ENCODE results near the gene PAX9. TPM values are rescaled to one million over a fixed set of nuclear protein-coding genes. Genes with fewer than 3 reads are reported as not detected.

PAX9 gene
- total RNA-seq, 5 donors from 2014 or later (not counting 1 experiment from before 2014, with no cell fraction given) = 0.16 to 0.23 TPM; not detected in 3

DNA sequence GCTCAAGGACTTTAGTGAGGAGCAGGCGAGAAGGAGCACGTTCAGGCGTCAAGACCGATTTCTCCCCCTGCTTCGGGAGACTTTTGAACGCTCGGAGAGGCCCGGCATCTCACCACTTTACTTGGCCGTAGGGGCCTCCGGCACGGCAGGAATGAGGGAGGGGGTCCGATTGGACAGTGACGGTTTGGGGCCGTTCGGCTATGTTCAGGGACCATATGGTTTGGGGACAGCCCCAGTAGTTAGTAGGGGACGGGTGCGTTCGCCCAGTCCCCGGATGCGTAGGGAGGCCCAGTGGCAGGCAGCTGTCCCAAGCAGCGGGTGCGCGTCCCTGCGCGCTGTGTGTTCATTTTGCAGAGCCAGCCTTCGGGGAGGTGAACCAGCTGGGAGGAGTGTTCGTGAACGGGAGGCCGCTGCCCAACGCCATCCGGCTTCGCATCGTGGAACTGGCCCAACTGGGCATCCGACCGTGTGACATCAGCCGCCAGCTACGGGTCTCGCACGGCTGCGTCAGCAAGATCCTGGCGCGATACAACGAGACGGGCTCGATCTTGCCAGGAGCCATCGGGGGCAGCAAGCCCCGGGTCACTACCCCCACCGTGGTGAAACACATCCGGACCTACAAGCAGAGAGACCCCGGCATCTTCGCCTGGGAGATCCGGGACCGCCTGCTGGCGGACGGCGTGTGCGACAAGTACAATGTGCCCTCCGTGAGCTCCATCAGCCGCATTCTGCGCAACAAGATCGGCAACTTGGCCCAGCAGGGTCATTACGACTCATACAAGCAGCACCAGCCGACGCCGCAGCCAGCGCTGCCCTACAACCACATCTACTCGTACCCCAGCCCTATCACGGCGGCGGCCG lies 1.1 kb downstream of the PAX9 start:
- ChIA-PET POLR2A (no interaction called here), CTCF (no interaction called here)
- Histone ChIP-seq H3K36me3 (ENCODE audit: control insufficient read depth in 2 of 2, extremely low read depth in 1 of 2, insufficient read depth in 1 of 2, low read length in 1 of 2) (no peaks in the 10 kb centered on the region), H3K4me1 (ENCODE audit: control insufficient read depth in 1 of 2, extremely low read depth in 1 of 2, insufficient read depth in 2 of 2, low read length in 2 of 2) (peaks cover 0 to 38% of the 10 kb centered on the region in 2 experiments), H3K27me3 (replicated peaks in 1 of 2; ENCODE audit: control insufficient read depth in 2 of 2, extremely low read depth in 1 of 2, insufficient read depth in 2 of 2, low read length in 1 of 2) (peaks cover 10 to 78% of the 10 kb centered on the region in 2 experiments), H3K4me3 (ENCODE audit: control insufficient read depth in 1 of 2, extremely low read depth in 1 of 2, low read length in 1 of 2) (peak overlapping the region in 1 of 2 donors; percentile 44), H3K9me3 (no peaks in the 10 kb centered on the region), H3K27ac (ENCODE audit: low read length) (no peak overlapping the region)
- H3K4me3 Mint-ChIP-seq = peak overlapping the region in 2 of 3 donors; percentile 17 to 56
- no peak overlapping the region for H3K27ac Mint-ChIP-seq
- H3K4me1 Mint-ChIP-seq = peaks cover 38 to 55% (median 41%) of the 10 kb centered on the region in 3 donors
- no peak for ATAC-seq (replicated peaks in 1 of 4)
- no peaks in the 10 kb centered on the region for H3K36me3 Mint-ChIP-seq
- peaks cover 65 to 93% of the 10 kb centered on the region in 2 donors for H3K27me3 Mint-ChIP-seq
- no peaks in the 10 kb centered on the region for H3K9me3 Mint-ChIP-seq
- DNase-seq = no peak
- WGBS (ENCODE audit: insufficient coverage) = 13% methylated on average over 64 of the region's 71 CpGs

GRCh38 chr14:36663404-36664321 lies 2.0 kb downstream of the PAX9 start:
- Histone ChIP-seq H3K9me3 (no peaks in the 10 kb centered on the region), H3K27me3 (replicated peaks in 1 of 2; ENCODE audit: control insufficient read depth in 2 of 2, extremely low read depth in 1 of 2, insufficient read depth in 2 of 2, low read length in 1 of 2) (peaks cover 10 to 73% of the 10 kb centered on the region in 2 experiments), H3K4me1 (ENCODE audit: control insufficient read depth in 1 of 2, extremely low read depth in 1 of 2, insufficient read depth in 2 of 2, low read length in 2 of 2) (peaks cover 0 to 32% of the 10 kb centered on the region in 2 experiments), H3K27ac (ENCODE audit: low read length) (no peak overlapping the region), H3K36me3 (ENCODE audit: control insufficient read depth in 2 of 2, extremely low read depth in 1 of 2, insufficient read depth in 1 of 2, low read length in 1 of 2) (no peaks in the 10 kb centered on the region), H3K4me3 (ENCODE audit: control insufficient read depth in 1 of 2, extremely low read depth in 1 of 2, low read length in 1 of 2) (peak overlapping the region in 1 of 2 donors; percentile 17)
- WGBS (ENCODE audit: insufficient coverage) = 8% methylated on average over 35 of the region's 39 CpGs
- Mint-ChIP-seq H3K4me1 (peaks cover 35 to 55% (median 41%) of the 10 kb centered on the region in 3 donors), H3K9me3 (no peaks in the 10 kb centered on the region), H3K27ac (no peak overlapping the region), H3K36me3 (no peaks in the 10 kb centered on the region), H3K27me3 (peaks cover 69 to 89% of the 10 kb centered on the region in 2 donors), H3K4me3 (peak overlapping the region; percentile 34 to 56 (median 49))
- POLR2A ChIA-PET = no interaction called here
- ATAC-seq (replicated peaks in 1 of 4) (no peak), DNase-seq (no peak)
- CTCF ChIA-PET = no interaction called here

- H3K27ac ChIP-seq (ENCODE audit: low read length) = no peak overlapping the region
- CTCF ChIA-PET = no interaction called here
- H3K4me3 Mint-ChIP-seq = peak overlapping the region; percentile 34 to 56 (median 49)
- no peaks in the 10 kb centered on the region for H3K9me3 Mint-ChIP-seq
- H3K36me3 ChIP-seq (ENCODE audit: control insufficient read depth in 2 of 2, extremely low read depth in 1 of 2, insufficient read depth in 1 of 2, low read length in 1 of 2) = no peaks in the 10 kb centered on the region
- no peak overlapping the region for H3K4me3 ChIP-seq (ENCODE audit: control insufficient read depth in 1 of 2, extremely low read depth in 1 of 2, low read length in 1 of 2)
- H3K4me1 ChIP-seq (ENCODE audit: control insufficient read depth in 1 of 2, extremely low read depth in 1 of 2, insufficient read depth in 2 of 2, low read length in 2 of 2) = peaks cover 0 to 30% of the 10 kb centered on the region in 2 experiments
- H3K9me3 ChIP-seq = no peaks in the 10 kb centered on the region
- no peak overlapping the region for H3K27ac Mint-ChIP-seq
- H3K27me3 ChIP-seq (replicated peaks in 1 of 2; ENCODE audit: control insufficient read depth in 2 of 2, extremely low read depth in 1 of 2, insufficient read depth in 2 of 2, low read length in 1 of 2) = peaks cover 15 to 64% of the 10 kb centered on the region in 2 experiments
- ATAC-seq (replicated peaks in 1 of 4) (no peak), DNase-seq (no peak)
- WGBS (ENCODE audit: insufficient coverage) = 5% methylated on average over 4 of the region's 9 CpGs
- peaks cover 61 to 80% of the 10 kb centered on the region in 2 donors for H3K27me3 Mint-ChIP-seq
- H3K36me3 Mint-ChIP-seq = no peaks in the 10 kb centered on the region
- POLR2A ChIA-PET = no interaction called here
- H3K4me1 Mint-ChIP-seq = peaks cover 30 to 46% (median 36%) of the 10 kb centered on the region in 3 donors
Measured at GRCh38 chr14:36664322-36665193, 2.9 kb downstream of the PAX9 start.

DNA sequence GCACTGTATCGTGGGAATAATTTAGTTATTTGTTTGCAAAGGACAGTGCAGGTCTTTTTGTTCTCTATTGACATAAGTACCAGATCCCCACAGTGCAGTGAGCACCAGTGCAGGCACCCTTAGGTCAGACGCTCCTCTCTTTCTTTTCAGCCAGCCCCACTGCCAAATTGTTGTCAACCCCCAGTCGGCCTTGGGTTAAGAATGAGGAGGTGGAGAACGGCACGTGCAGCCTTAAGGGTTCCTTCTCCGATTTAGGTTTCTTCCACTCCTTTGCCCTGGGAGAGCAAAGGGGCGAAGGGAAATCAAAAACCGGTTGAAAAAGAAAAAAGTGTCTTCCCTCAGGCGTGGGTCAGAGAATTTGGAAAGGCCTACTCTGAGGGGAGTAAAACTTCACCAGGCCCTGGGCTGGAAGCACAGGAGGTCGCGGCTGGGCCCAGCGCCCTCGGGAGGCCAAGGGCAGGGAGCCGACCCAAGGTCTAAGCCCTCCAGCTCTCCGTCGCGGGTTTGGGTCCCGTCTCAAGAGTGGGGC lies 4.3 kb downstream of the PAX9 start:
- no peaks in the 10 kb centered on the region for H3K36me3 ChIP-seq (ENCODE audit: control insufficient read depth in 2 of 2, extremely low read depth in 1 of 2, insufficient read depth in 1 of 2, low read length in 1 of 2)
- ChIA-PET CTCF (no interaction called here), POLR2A (no interaction called here)
- Mint-ChIP-seq H3K27ac (no peak overlapping the region), H3K4me3 (peak overlapping the region in 1 of 3 donors; percentile 8), H3K9me3 (no peaks in the 10 kb centered on the region), H3K4me1 (peaks cover 28 to 40% (median 34%) of the 10 kb centered on the region in 3 donors), H3K36me3 (no peaks in the 10 kb centered on the region), H3K27me3 (peaks cover 51 to 66% of the 10 kb centered on the region in 2 donors)
- H3K9me3 ChIP-seq = no peaks in the 10 kb centered on the region
- 29% methylated on average over 9 of the region's 18 CpGs for WGBS (ENCODE audit: insufficient coverage)
- peaks cover 15 to 53% of the 10 kb centered on the region in 2 experiments for H3K27me3 ChIP-seq (replicated peaks in 1 of 2; ENCODE audit: control insufficient read depth in 2 of 2, extremely low read depth in 1 of 2, insufficient read depth in 2 of 2, low read length in 1 of 2)
- ATAC-seq (replicated peaks in 1 of 4) (no peak), DNase-seq (no peak)
- H3K27ac ChIP-seq (ENCODE audit: low read length) = no peak overlapping the region
- peaks cover 0 to 30% of the 10 kb centered on the region in 2 experiments for H3K4me1 ChIP-seq (ENCODE audit: control insufficient read depth in 1 of 2, extremely low read depth in 1 of 2, insufficient read depth in 2 of 2, low read length in 2 of 2)
- H3K4me3 ChIP-seq (ENCODE audit: control insufficient read depth in 1 of 2, extremely low read depth in 1 of 2, low read length in 1 of 2) = no peak overlapping the region

DNA sequence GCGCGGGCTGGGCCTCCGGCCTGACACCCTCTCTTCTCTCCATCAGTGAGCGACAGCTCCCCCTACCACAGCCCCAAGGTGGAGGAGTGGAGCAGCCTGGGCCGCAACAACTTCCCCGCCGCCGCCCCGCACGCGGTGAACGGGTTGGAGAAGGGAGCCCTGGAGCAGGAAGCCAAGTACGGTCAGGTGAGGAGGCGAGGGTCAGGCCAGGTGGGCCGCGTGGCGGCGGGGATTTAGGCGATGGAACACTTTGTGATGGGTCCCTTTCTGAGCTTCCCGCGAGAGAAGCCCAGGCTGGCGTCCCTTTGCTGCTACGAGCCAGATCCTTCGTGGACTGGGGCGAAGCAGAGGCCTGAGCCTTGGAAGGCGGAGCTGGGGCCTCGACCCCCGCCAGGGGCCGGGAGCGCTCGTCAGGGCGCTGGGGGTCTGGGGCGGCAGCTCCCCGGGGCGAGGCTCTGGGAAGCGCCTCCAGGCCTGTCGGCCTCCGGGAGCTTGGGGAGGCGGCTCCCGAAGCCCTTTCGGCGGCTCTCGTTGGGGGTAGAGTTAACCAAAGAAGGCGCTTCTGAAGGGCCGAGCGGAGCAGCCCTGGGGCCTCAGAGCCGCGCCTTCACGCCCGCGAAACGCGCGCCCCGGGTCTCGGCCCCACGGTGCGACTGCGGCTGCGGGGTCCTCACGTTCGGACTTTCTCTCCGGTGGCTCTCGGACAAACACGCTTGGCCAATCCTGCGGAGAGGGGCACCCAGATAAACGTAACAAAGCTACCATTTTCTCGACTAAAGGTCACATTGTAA lies 5.0 kb downstream of the PAX9 start:
- no peaks in the 10 kb centered on the region for H3K9me3 ChIP-seq
- H3K4me3 ChIP-seq (ENCODE audit: control insufficient read depth in 1 of 2, extremely low read depth in 1 of 2, low read length in 1 of 2) = no peak overlapping the region
- H3K36me3 ChIP-seq (ENCODE audit: control insufficient read depth in 2 of 2, extremely low read depth in 1 of 2, insufficient read depth in 1 of 2, low read length in 1 of 2) = no peaks in the 10 kb centered on the region
- H3K4me1 ChIP-seq (ENCODE audit: control insufficient read depth in 1 of 2, extremely low read depth in 1 of 2, insufficient read depth in 2 of 2, low read length in 2 of 2) = peaks cover 0 to 25% of the 10 kb centered on the region in 2 experiments
- no peak overlapping the region for H3K27ac Mint-ChIP-seq
- H3K27ac ChIP-seq (ENCODE audit: low read length) = no peak overlapping the region
- peaks cover 50 to 60% of the 10 kb centered on the region in 2 donors for H3K27me3 Mint-ChIP-seq
- H3K9me3 Mint-ChIP-seq = no peaks in the 10 kb centered on the region
- POLR2A ChIA-PET = no interaction called here
- no peak overlapping the region for H3K4me3 Mint-ChIP-seq
- CTCF ChIA-PET = no interaction called here
- H3K27me3 ChIP-seq (replicated peaks in 1 of 2; ENCODE audit: control insufficient read depth in 2 of 2, extremely low read depth in 1 of 2, insufficient read depth in 2 of 2, low read length in 1 of 2) = peaks cover 15 to 47% of the 10 kb centered on the region in 2 experiments
- 14% methylated on average over 62 of the region's 68 CpGs for WGBS (ENCODE audit: insufficient coverage)
- no peaks in the 10 kb centered on the region for H3K36me3 Mint-ChIP-seq
- peaks cover 23 to 35% (median 30%) of the 10 kb centered on the region in 3 donors for H3K4me1 Mint-ChIP-seq
- ATAC-seq (replicated peaks in 1 of 4) = no peak
- DNase-seq = no peak

Measured in T-cell (primary cell).